ENCODE data around the gene SPEM1. TPM values are rescaled to one million over a fixed set of nuclear protein-coding genes. Genes with fewer than 3 reads are reported as not detected.

SPEM1 gene
- total and polyA plus RNA-seq, 7 donors, result 0.06 TPM; not detected in 6

DNA sequence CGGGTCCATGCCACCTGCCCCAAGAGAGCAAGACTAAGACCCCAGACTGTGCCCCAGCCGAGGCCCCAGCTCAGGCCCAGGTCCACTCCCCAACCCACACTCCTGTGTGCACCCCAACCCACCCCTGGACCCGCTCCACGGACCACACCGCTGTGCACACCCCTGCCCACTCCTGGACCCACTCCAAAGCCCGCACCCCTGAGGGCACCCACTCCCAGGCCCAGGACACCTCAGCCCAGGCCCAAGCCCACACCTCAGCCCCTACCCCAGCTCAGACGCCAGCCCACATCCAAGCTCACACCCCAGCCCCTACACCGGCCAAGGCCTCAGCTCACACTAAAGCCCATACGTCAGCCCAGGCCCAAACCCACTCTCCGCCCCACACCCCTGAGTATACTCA lies 9.6 kb downstream of the SPEM1 start:
- no peaks in the 10 kb centered on the region for H3K36me3 ChIP-seq (ENCODE audit: insufficient read depth in 1 of 2, low read depth in 1 of 2)
- 89 to 92% (median 90%) methylated on average over 9 to 10 of the region's 10 CpGs for WGBS, 3 donors
- DNase-seq, result no peak
- no peaks in the 10 kb centered on the region for H3K9me3 ChIP-seq
- H3K27ac ChIP-seq, result no peak overlapping the region
- no peak for TF ChIP-seq CTCF (IDR thresholded peaks at IDR 0.05)
- H3K4me1 ChIP-seq, result no peaks in the 10 kb centered on the region
- no peak for ATAC-seq
- intact Hi-C loops (cut with DNase I), result loop anchor here (5.0 to 10.0 kb wide), 2 partner anchors 62 to 255 kb away; partner anchors contain the start of genes TP53 (in 1 of the 2) and WRAP53 (in 1 of the 2)
- no peak overlapping the region for H3K4me3 ChIP-seq
- H3K27me3 ChIP-seq (ENCODE audit: insufficient read depth in 3 of 3, low read length in 2 of 3), result no peaks in the 10 kb centered on the region

DNA sequence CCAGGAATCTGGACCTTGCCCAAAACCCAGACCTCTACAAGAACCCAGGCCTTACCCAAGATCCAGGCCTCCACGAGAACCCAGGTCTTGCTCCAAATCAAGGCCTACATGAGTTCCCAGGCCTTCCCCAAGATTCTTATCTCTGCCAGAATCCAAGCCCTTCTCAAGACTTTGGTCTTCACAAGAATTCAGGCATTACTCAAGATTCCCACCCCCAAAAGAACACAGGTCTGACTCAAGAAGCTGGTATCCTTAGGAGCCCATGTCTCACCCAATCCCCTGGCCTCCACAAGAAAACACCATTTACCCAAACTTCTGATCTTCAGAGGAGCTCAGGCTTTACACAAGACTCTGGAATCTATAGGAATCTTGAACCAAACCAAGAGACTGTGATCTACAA lies 11.1 kb downstream of the SPEM1 start:
- no peak for DNase-seq
- no peak overlapping the region for H3K4me3 ChIP-seq
- no peaks in the 10 kb centered on the region for H3K9me3 ChIP-seq
- H3K36me3 ChIP-seq (ENCODE audit: insufficient read depth in 1 of 2, low read depth in 1 of 2), result no peaks in the 10 kb centered on the region
- H3K27me3 ChIP-seq (ENCODE audit: insufficient read depth in 3 of 3, low read length in 2 of 3), result no peaks in the 10 kb centered on the region
- no peak overlapping the region for H3K27ac ChIP-seq
- peaks cover 10% of the 10 kb centered on the region for H3K4me1 ChIP-seq
- ATAC-seq, result no peak
- 86 to 88% (median 88%) methylated on average over 1 of the region's 1 CpG for WGBS, 3 donors
- no peak for TF ChIP-seq CTCF (IDR thresholded peaks at IDR 0.05)
- intact Hi-C loops (cut with DNase I), result loop anchor here (5.0 to 10.0 kb wide), 2 partner anchors 64 to 254 kb away; partner anchors contain the start of genes TP53 (in 1 of the 2) and WRAP53 (in 1 of the 2)

DNA sequence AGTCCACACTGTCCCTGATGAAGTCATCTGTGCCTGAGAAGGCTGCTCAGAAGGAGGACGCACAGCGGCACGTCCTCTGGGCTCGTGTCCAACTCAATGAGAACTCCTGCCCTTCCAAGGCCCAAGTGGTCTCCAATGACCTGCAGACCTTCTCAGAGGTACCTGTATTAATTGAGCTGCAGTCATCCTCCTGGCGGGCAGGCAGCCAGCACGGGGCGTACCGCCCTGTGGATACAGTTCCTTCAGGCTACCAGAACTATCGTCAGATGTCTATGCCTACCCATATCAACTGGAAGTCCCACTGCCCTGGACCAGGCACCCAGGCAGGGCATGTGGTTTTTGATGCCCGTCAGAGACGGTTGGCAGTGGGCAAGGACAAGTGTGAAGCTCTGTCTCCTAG lies 12.2 kb downstream of the SPEM1 start:
- intact Hi-C loops (cut with DNase I), result loop anchor here (5.0 to 10.0 kb wide), 2 partner anchors 65 to 253 kb away; partner anchors contain the start of genes TP53 (in 1 of the 2) and WRAP53 (in 1 of the 2)
- Histone ChIP-seq H3K4me1 (peaks cover 17% of the 10 kb centered on the region), H3K27ac (no peak overlapping the region), H3K4me3 (no peak overlapping the region), H3K9me3 (no peaks in the 10 kb centered on the region), H3K27me3 (ENCODE audit: insufficient read depth in 3 of 3, low read length in 2 of 3) (no peaks in the 10 kb centered on the region), H3K36me3 (ENCODE audit: insufficient read depth in 1 of 2, low read depth in 1 of 2) (no peaks in the 10 kb centered on the region)
- ATAC-seq, result no peak
- no peak for DNase-seq
- 88 to 93% (median 89%) methylated on average over 11 of the region's 11 CpGs for WGBS, 3 donors
- TF ChIP-seq CTCF (IDR thresholded peaks at IDR 0.05), result no peak

DNA sequence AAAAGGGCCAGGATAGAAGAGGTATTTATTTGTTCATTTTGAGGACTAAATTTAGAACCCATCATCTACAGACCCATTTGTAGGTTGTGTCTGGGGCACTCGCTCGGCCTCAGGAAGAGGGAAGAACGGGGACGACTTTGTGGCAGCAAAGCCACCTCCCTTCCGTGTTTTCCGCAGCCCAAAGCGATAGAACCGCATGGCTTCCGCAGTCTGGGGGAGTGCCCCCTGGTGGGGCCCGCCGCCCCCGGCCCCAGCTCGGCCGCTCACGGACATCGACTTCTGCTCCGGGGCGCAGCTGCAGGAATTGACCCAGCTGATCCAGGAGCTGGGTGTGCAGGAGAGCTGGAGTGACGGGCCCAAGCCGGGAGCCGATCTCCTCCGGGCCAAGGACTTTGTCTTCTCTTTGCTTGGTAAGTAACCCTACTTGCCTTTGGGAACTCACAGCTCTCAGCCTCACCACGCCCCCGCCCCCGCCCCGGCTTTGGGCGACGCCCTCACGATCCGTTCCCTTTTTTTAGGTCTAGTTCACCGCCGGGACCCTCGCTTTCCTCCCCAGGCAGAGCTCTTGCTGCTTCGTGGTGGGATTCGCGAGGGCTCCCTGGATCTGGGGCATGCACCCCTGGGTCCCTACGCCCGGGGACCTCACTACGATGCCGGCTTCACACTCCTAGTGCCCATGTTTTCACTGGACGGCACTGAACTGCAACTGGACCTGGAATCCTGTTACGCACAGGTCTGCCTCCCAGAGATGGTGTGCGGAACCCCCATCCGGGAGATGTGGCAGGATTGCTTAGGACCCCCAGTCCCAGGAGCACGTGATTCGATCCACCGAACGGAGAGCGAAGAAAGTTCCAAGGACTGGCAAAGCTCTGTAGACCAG lies 15.8 kb downstream of the SPEM1 start:
- H3K27ac ChIP-seq, result peak overlapping the region; percentile 100
- 10 to 11% (median 11%) methylated on average over 47 to 49 of the region's 49 CpGs for WGBS, 3 donors
- H3K4me3 ChIP-seq, result peak overlapping the region; percentile 72
- H3K27me3 ChIP-seq (ENCODE audit: insufficient read depth in 3 of 3, low read length in 2 of 3), result no peaks in the 10 kb centered on the region
- peaks cover 38% of the 10 kb centered on the region for H3K4me1 ChIP-seq
- no peaks in the 10 kb centered on the region for H3K9me3 ChIP-seq
- intact Hi-C loops (cut with DNase I), result loop anchor here (2.0 to 10.0 kb wide), 4 partner anchors 31 to 249 kb away; partner anchors contain the start of genes KCTD11 (in 1 of the 2), SENP3 (in 1 of the 2), TMEM256 (in 1 of the 2) and TP53 (in 1 of the 2)
- DNase-seq (peak; percentile 52 to 70), ATAC-seq (peak in 2 of 4 donors; percentile 4)
- H3K36me3 ChIP-seq (ENCODE audit: insufficient read depth in 1 of 2, low read depth in 1 of 2), result no peaks in the 10 kb centered on the region
- TF ChIP-seq CTCF (IDR thresholded peaks at IDR 0.05), result no peak
